ENCODE data around the gene FBF1.
"Not testable (repeated sequence)": the region's sequence is repeated elsewhere in the genome, so short reads cannot be mapped to it uniquely, and the experiment has no call there.

- TF ChIP-seq CTCF, POLR2A (IDR thresholded peaks at IDR 0.05): not testable (repeated sequence)
These were observed 72.0 kb downstream of the FBF1 start for GRCh38 chr17:75868730-75869281.
